Rectal smooth muscle tissue (tissue), 1 donor: ENCODE results near the gene GLT6D1.

ENCODE experiments used
- H3K27ac ChIP-seq: one replicate; pipeline ENCODE4 v1.7.0; 2013; ENCODE audit warnings: low read depth, low read length, inconsistent platforms
- H3K27me3 ChIP-seq: one replicate; pipeline ENCODE4 v1.7.0; 2013; ENCODE audit warnings: low read length; ENCODE audit not compliant: control insufficient read depth, insufficient read depth
- H3K36me3 ChIP-seq: one replicate; pipeline ENCODE4 v1.7.0; 2013; ENCODE audit warnings: low read length; ENCODE audit not compliant: control insufficient read depth, insufficient read depth
- H3K4me1 ChIP-seq: one replicate; pipeline ENCODE4 v1.7.0; 2013; ENCODE audit warnings: low read length; ENCODE audit not compliant: control insufficient read depth, insufficient read depth
- H3K4me3 ChIP-seq: one replicate; pipeline ENCODE4 v1.7.0; 2013; ENCODE audit warnings: low read length
- H3K9ac ChIP-seq: one replicate; pipeline ENCODE4 v1.7.0; 2013; ENCODE audit warnings: low read length

GLT6D1 gene

DNA sequence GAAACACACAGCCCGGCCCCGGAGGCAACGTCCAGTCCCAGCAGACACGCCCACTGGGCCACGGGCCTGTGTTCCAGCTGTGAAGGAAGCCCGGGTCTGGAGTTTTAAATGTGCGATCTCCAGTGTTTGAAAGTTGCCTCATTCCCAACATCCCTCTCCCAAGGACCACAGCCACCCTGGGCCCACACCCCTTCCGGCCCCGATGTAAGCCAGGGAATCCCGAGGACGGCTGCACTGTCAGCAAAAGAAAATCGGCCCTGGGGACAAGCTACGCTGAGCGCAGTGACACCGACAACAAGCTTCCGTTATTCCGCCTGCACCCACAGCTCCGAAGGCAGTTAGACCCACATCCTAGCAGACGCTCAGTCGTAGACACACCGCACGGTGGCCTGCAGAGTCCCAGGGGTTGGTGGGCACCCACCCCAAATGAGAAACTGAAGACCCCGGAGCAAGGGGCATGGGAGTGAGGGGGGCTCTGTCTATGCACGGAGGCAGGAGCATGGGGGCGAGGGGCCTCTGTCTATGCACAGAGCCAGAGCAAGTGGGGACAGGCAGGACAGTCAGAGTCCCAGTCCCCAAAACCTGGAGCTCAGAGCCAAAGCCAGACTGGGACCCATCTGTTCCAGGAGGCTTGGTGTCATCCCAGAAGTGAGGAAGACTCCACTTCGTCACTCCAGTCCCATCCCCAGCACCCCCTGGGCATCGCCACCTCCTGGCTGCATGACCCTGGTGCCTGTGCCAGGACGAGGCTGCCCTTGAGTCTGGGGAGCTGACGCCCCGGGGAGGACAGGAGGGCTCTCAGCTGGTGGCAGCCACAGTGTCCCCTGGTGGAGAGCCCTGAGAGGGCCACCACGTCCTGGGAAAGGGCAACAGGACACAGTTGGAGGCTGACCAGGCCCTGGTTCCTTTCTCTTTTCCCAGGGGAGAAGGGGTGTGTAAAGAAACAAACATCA lies 23.4 kb downstream of the GLT6D1 start:
- Histone ChIP-seq H3K4me3 (no peak overlapping the region), H3K27me3 (peaks cover 2% of the 10 kb centered on the region), H3K27ac (no peak overlapping the region), H3K4me1 (no peaks in the 10 kb centered on the region), H3K9ac (no peak overlapping the region), H3K36me3 (no peaks in the 10 kb centered on the region)

DNA sequence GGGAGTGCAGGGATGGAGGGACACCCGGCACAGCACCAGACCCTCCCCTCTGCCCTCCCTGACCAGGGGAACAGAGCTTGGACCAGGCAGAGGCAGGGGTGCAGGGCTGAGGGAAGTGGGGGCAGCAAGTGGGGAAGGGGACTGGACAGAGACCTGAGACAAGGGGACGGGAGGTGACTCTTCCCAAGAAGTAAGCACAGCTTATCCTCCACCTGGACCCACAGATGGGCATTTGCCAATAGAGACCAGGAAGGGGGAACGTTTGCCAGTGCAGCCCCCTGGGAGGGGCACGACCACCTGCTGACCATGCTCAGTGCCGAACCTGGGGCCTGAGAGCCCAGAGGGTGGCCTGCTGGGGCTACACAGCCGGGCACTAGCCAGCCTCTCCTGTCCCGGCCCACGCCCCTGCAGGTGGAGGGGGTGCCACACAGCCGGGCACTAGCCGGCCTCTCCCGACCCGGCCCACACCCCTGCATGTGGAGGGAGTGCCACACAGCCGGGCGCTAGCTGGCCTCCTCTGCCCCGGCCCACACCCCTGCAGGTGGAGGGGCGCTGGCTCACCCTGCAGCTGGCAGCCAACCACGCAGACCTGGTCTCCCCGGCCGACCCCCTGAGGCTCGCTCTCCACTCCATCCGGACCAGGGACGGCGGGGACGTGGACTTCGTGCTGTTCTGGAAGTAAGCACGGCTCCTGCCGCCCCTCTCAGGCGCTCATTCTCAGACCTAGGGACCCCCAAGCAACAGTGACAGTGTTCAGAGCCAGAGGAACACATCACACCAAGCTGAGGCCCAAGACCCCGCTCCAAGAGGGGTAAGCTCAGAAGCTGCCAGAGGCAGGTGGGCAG lies 24.3 kb downstream of the GLT6D1 start:
- H3K9ac ChIP-seq = no peak overlapping the region
- no peaks in the 10 kb centered on the region for H3K4me1 ChIP-seq
- H3K4me3 ChIP-seq = no peak overlapping the region
- no peak overlapping the region for H3K27ac ChIP-seq
- H3K27me3 ChIP-seq = peaks cover 2% of the 10 kb centered on the region
- H3K36me3 ChIP-seq = no peaks in the 10 kb centered on the region

DNA sequence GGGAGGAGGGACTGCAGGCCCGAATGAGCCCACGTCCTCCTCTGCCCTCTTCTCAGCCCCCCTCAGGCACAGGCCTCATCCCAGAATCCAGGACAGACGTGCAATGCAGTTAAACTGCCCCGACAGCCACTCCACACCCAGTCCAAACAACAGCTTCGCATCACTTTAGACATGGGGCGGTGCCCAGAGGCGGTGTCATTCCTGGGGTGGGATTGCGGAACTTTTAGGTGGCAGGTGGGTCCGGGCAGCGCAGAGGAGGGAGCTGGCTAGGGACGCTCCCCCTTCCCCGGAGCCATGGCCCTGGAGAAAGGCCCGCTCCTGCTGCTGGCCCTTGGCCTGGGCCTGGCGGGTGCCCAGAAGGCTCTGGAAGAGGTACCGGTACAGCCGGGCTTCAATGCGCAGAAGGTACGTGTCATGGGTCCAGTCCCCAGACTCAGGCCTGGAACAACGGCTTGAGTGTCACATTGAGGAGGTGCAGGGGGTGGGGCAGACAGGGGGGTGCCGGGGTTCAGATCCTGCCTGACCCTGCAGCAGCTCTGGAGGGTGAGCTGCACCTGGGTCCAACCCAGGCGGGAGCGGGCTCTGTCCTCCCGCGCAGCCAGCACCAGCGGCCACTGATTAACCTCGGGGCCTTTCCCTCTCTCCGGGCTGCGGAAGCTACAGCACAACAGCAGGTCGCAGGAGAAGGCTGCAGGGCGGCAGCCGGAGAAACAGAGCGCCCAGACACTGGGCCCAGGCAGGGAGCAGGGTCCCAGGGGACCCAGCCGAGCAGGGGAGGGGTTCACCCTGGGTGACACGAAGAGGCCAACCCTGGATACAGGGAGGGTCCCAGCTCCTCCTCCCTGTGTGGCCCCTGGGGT lies 25.2 kb downstream of the GLT6D1 start:
- Histone ChIP-seq H3K4me1 (no peaks in the 10 kb centered on the region), H3K36me3 (no peaks in the 10 kb centered on the region), H3K9ac (no peak overlapping the region), H3K27ac (no peak overlapping the region), H3K27me3 (peaks cover under 1% of the 10 kb centered on the region), H3K4me3 (no peak overlapping the region)

DNA sequence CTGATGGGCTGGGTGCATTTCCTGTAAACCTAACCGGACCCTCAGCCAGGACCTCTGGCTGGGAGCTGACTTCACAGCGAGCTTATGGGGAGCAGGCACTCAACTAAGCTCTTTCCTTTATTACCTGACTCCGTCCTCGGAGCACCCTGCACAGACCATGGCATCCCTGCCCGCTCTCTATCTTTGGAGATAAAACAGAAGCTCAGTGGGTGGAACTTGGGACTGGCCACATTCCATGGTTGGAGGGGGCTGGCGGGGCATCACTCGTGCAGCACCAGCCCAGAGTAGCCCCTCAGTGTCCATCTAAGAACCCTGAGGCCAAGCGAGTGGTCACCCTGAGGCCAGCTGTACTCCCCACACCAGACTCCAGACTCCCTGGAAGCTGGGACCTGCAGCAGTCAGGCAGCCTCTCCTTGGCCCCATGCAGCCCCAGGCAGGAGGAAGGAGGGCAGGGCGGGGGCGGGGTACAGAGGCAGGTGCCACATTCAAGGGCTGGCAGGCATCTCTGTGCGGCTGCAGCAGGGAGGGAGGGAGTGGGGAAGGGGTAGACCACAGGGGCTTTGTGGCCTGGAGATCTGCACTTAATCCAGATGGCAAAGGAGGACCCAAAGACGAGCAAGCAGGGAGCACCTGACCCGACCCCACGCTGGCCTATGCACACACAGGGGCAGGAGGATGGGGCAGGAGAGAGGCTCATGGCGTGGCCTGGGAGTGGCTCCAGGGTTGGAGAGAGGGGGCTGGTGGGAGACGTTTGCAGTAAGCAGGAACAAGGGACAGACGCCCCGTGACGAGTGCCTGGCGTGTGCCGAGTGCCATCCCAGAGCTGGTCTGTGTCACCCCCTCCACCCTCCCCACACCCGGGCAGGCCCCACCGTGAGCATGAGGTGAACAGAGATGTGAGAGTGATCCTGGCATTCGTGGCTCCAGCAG lies 26.1 kb downstream of the GLT6D1 start:
- H3K27ac ChIP-seq = no peak overlapping the region
- H3K4me3 ChIP-seq = no peak overlapping the region
- H3K36me3 ChIP-seq = no peaks in the 10 kb centered on the region
- no peaks in the 10 kb centered on the region for H3K27me3 ChIP-seq
- H3K9ac ChIP-seq = no peak overlapping the region
- H3K4me1 ChIP-seq = no peaks in the 10 kb centered on the region

DNA sequence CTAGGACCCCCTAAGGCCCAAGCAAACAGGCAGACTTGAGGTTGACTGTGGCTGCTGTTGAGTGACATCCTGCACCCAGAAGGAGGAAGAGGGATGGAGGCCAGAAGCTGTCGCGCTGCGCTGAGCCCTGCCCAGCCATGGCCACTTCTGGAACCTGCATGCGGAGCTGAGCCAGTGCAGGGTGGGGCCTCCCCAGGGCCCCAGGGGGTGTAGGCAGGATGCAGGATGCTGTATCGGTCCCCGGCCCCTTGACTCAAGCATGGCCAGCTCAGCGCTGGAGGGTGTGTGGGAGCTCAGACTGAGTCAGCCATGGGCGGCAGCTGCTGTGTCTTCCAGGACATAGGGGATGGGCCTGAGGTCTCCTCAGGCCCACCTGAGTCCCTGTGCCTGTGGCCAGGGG lies 26.9 kb downstream of the GLT6D1 start:
- Histone ChIP-seq H3K27ac (no peak overlapping the region), H3K36me3 (no peaks in the 10 kb centered on the region), H3K4me1 (no peaks in the 10 kb centered on the region), H3K4me3 (no peak overlapping the region), H3K9ac (no peak overlapping the region), H3K27me3 (no peaks in the 10 kb centered on the region)

DNA sequence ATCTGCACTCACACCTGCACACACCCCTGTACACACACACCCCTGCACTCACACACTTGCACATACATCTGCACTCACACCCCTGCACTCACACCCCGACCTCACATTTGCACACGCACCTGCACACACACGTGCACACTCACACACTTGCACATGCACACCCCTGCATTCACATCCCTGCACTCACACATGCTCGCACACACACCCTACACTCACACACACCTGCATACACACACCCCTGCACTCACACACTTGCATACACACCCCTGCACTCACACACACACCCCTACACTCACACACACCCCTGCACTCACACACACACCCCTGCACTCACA lies 27.5 kb downstream of the GLT6D1 start:
- H3K27me3 ChIP-seq = no peaks in the 10 kb centered on the region
- no peak overlapping the region for H3K27ac ChIP-seq
- no peak overlapping the region for H3K9ac ChIP-seq

DNA sequence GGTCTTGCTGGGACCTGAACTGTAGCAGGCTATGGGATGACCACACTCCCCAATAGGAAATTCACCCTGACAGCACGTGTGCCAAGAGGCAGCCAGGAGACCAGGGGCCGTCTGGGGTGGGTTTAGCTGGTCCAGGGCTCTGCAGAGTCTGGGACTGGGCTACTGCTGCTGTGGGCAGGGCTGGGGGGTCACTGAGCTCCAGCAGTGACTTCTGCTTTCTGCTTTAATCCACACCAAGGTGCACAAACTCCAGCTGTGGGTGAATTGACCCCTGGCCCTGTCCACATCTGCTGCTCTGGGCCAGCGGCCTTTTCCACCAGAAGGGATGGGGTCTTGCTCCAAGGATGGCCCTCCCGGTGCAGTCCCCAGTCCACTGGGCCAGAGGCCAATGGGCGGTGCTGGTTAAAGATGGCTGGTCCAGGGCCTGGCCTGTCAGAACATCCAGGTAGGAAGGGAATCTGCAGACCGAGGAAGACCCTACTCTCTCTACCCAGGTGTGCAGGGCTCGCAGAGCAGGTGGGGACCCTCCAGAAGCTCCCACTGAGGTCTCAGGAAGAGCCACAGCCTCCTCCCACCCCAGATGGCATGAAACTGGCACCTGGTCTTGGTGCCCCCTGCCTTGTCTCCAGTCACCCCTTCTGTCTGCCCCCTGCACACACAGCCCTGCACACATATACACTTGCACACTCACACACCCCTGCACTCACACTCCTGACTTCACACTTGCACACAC lies 28.0 kb downstream of the GLT6D1 start:
- H3K9ac ChIP-seq = no peak overlapping the region
- H3K4me3 ChIP-seq = no peak overlapping the region
- H3K27ac ChIP-seq = no peak overlapping the region
- no peaks in the 10 kb centered on the region for H3K36me3 ChIP-seq
- no peaks in the 10 kb centered on the region for H3K27me3 ChIP-seq
- no peaks in the 10 kb centered on the region for H3K4me1 ChIP-seq

More for the DNA sequence above, 27.5 kb downstream of the GLT6D1 start:
- Histone ChIP-seq H3K4me1 (no peaks in the 10 kb centered on the region), H3K4me3 (no peak overlapping the region), H3K36me3 (no peaks in the 10 kb centered on the region)

DNA sequence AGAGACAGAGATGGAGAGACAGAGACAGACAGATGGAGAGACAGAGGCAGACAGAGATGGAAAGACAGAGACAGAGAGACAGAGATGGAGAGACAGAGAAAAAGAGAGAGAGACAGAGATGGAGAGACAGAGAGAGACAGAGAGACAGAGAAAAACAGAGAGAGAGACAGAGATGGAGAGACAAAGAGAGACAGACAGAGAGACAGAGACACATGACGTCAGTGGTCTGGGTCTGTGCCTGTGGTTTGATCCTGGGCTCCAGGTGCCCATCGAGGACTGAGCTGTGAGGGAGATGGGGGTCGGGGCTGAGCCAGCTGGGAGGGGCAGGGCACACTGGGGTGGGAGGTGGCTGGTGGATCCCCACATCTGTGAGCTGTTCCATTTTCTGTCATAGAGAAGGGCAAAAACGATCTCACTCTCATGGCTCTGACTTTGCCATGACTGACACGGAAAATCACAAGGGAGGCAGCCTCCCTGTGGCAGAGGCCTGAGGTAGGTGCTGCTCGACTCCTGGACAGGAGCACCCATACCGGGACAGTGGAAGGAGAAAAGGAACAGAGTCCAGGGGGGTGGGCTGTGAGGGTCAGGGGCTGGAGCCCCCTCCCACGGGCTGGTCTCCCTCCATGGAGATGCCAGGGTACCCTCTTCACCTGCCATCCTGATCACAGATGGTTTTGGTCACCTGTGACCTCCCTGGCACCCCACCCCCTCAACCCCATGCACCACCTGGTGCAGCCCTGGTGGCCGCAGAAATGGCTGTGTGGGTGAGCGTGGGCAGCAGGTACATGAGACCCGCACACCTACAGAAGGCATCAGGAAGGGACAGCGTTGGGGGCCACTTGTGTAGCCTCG lies 28.8 kb downstream of the GLT6D1 start:
- Histone ChIP-seq H3K27me3 (no peaks in the 10 kb centered on the region), H3K36me3 (no peaks in the 10 kb centered on the region), H3K4me3 (no peak overlapping the region), H3K9ac (no peak overlapping the region), H3K27ac (no peak overlapping the region), H3K4me1 (no peaks in the 10 kb centered on the region)

DNA sequence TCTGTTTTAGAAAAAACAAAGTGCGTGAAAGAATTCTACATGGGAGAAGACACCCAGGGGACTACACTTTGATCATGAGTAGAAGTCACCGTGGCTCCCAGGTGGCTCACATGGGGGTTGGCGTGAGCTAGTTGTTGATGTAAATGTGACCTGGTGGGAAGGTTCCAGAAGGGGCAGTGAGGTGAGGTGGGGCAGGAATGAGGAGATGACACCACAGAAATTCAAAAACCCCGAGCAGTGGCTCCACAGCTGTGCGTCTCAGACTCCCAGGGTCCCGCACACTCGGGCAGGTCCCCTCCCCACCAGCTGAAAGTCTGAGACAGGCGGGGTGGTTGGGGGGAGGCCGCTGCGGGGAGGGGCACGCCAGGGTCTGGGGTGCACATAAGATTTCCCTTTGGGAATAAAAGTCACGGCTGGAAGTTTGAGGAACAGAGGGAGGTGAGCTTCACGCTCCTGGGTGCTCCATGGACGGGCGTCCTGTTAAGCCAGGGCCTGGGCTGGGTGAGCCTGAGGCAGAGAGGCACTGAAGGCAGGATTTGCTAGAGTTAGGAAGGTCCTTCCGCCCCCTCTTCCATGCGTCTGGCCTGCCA lies 29.9 kb downstream of the GLT6D1 start:
- Histone ChIP-seq H3K27me3 (no peaks in the 10 kb centered on the region), H3K9ac (no peak overlapping the region), H3K4me3 (no peak overlapping the region), H3K36me3 (no peaks in the 10 kb centered on the region), H3K27ac (no peak overlapping the region), H3K4me1 (no peaks in the 10 kb centered on the region)

DNA sequence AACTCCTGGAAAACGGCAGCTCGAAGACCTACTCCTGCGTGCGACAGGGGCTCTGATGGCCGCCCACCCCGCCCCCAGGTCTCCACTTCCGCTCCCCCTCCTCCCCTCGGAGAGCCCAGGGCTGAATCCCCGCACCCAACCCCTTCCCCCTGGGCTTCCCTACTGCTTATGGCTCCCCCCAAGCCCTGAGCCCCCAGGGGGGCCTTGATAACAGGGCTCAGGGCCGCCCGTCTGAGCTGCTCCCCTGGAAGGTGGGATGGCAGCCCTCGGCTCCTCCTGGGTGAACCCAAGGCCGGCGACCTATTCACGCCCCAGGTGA lies 30.4 kb downstream of the GLT6D1 start:
- no peak overlapping the region for H3K9ac ChIP-seq
- H3K27ac ChIP-seq = no peak overlapping the region
- no peaks in the 10 kb centered on the region for H3K4me1 ChIP-seq
- H3K36me3 ChIP-seq = no peaks in the 10 kb centered on the region
- H3K4me3 ChIP-seq = no peak overlapping the region
- H3K27me3 ChIP-seq = no peaks in the 10 kb centered on the region
